ENCODE results near the gene POU2F2. TPM values are rescaled to one million over a fixed set of nuclear protein-coding genes. Genes with fewer than 3 reads are reported as not detected.

Gene POU2F2
- total and polyA plus RNA-seq, 10 of the 15 experiments (the other 5 are each of a cell fraction or from before 2014, with no cell fraction given), result 4.4 to 62.4 (median 37.9) TPM

GRCh38 chr19:42129399-42130253, 2.6 kb downstream of the POU2F2 start (continued):
- TF ChIP-seq, protein P1, sequence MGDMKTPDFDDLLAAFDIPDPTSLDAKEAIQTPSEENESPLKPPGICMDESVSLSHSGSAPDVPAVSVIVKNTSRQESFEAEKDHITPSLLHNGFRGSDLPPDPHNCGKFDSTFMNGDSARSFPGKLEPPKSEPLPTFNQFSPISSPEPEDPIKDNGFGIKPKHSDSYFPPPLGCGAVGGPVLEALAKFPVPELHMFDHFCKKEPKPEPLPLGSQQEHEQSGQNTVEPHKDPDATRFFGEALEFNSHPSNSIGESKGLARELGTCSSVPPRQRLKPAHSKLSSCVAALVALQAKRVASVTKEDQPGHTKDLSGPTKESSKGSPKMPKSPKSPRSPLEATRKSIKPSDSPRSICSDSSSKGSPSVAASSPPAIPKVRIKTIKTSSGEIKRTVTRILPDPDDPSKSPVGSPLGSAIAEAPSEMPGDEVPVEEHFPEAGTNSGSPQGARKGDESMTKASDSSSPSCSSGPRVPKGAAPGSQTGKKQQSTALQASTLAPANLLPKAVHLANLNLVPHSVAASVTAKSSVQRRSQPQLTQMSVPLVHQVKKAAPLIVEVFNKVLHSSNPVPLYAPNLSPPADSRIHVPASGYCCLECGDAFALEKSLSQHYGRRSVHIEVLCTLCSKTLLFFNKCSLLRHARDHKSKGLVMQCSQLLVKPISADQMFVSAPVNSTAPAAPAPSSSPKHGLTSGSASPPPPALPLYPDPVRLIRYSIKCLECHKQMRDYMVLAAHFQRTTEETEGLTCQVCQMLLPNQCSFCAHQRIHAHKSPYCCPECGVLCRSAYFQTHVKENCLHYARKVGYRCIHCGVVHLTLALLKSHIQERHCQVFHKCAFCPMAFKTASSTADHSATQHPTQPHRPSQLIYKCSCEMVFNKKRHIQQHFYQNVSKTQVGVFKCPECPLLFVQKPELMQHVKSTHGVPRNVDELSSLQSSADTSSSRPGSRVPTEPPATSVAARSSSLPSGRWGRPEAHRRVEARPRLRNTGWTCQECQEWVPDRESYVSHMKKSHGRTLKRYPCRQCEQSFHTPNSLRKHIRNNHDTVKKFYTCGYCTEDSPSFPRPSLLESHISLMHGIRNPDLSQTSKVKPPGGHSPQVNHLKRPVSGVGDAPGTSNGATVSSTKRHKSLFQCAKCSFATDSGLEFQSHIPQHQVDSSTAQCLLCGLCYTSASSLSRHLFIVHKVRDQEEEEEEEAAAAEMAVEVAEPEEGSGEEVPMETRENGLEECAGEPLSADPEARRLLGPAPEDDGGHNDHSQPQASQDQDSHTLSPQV (IDR thresholded peaks at IDR 0.05), result peak; percentile 81; the same call in 1 of the 2 replicates
- no peak; the same call in 1 of the 2 replicates for TF ChIP-seq MTA3 (IDR thresholded peaks at IDR 0.05; ENCODE audit: borderline replicate concordance, low read length)
- peak; percentile 55; the same call in 1 of the 2 replicates for TF ChIP-seq SIN3A (IDR thresholded peaks at IDR 0.05; ENCODE audit: low read depth, low read length)
- peak; percentile 71 for TF ChIP-seq SP1 (IDR thresholded peaks at IDR 0.05; ENCODE audit: low read depth, low read length)
- TF ChIP-seq, protein P2, sequence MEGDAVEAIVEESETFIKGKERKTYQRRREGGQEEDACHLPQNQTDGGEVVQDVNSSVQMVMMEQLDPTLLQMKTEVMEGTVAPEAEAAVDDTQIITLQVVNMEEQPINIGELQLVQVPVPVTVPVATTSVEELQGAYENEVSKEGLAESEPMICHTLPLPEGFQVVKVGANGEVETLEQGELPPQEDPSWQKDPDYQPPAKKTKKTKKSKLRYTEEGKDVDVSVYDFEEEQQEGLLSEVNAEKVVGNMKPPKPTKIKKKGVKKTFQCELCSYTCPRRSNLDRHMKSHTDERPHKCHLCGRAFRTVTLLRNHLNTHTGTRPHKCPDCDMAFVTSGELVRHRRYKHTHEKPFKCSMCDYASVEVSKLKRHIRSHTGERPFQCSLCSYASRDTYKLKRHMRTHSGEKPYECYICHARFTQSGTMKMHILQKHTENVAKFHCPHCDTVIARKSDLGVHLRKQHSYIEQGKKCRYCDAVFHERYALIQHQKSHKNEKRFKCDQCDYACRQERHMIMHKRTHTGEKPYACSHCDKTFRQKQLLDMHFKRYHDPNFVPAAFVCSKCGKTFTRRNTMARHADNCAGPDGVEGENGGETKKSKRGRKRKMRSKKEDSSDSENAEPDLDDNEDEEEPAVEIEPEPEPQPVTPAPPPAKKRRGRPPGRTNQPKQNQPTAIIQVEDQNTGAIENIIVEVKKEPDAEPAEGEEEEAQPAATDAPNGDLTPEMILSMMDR (IDR thresholded peaks at IDR 0.05 in 2 of 3, conservative IDR thresholded peaks at IDR 0.05 in 1 of 3; ENCODE audit: control insufficient read depth in 2 of 3, extremely low read depth in 1 of 3, insufficient read depth in 1 of 3, low read depth in 3 of 3, low read length in 3 of 3), result no peak
- no peak for TF ChIP-seq NR2C1 (IDR thresholded peaks at IDR 0.05)
- TF ChIP-seq YBX1 (IDR thresholded peaks at IDR 0.05), result no peak
- TF ChIP-seq JUNB (IDR thresholded peaks at IDR 0.05), result no peak
- no peak for TF ChIP-seq STAT1 (conservative IDR thresholded peaks at IDR 0.05)
- TF ChIP-seq ESRRA (IDR thresholded peaks at IDR 0.05; ENCODE audit: low read length), result 0 out of 2 replicates have a peak, but pooled peaks have one; percentile 44
- TF ChIP-seq, protein P3, sequence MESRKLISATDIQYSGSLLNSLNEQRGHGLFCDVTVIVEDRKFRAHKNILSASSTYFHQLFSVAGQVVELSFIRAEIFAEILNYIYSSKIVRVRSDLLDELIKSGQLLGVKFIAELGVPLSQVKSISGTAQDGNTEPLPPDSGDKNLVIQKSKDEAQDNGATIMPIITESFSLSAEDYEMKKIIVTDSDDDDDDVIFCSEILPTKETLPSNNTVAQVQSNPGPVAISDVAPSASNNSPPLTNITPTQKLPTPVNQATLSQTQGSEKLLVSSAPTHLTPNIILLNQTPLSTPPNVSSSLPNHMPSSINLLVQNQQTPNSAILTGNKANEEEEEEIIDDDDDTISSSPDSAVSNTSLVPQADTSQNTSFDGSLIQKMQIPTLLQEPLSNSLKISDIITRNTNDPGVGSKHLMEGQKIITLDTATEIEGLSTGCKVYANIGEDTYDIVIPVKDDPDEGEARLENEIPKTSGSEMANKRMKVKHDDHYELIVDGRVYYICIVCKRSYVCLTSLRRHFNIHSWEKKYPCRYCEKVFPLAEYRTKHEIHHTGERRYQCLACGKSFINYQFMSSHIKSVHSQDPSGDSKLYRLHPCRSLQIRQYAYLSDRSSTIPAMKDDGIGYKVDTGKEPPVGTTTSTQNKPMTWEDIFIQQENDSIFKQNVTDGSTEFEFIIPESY (IDR thresholded peaks at IDR 0.05), result no peak
- TF ChIP-seq RBBP5 (conservative IDR thresholded peaks at IDR 0.05), result no peak
- peak; percentile 97 for TF ChIP-seq TBL1XR1 (IDR thresholded peaks at IDR 0.05; ENCODE audit: low read depth, low read length)
- peak; percentile 72 for TF ChIP-seq PBX3 (IDR thresholded peaks at IDR 0.05; ENCODE audit: insufficient replicate concordance, low read depth, low read length)
- no peak for TF ChIP-seq NRF1 (conservative IDR thresholded peaks at IDR 0.05; ENCODE audit: low read depth, low read length)
- TF ChIP-seq HDAC6 (IDR thresholded peaks at IDR 0.05; ENCODE audit: unreplicated experiment), result no peak
- peak; percentile 50 for TF ChIP-seq NKRF (conservative IDR thresholded peaks at IDR 0.05)
- peak; percentile 97 for TF ChIP-seq MEF2A (IDR thresholded peaks at IDR 0.05; ENCODE audit: insufficient read depth, low read depth, low read length)

Data from GM12878 (cell line).